Stomach (tissue), 4 donors: ENCODE measurements around the gene CLEC10A.
"Not testable (repeated sequence)": the region's sequence is repeated elsewhere in the genome, so short reads cannot be mapped to it uniquely, and the experiment has no call there.

Experiments used
- POLR2A ChIP-seq, 4 donors: fragments of 450-650 bp; IDR thresholded peaks; one replicate each; pipeline ENCODE4 v1.6.1; 2016; ENCODE audit warnings: antibody characterized with exemption in 4 of 4, control low read depth in 2 of 4, mild to moderate bottlenecking in 1 of 4, moderate library complexity in 1 of 4
- POLR2AphosphoS5 ChIP-seq, 3 donors: sonication (generic); formaldehyde crosslinking; IDR thresholded peaks; one replicate each; pipeline ENCODE4 v1.6.1; 2016; ENCODE audit warnings: antibody characterized with exemption in 3 of 3
- TF ChIP-seq, protein P1 (sequence below), 7 experiments: fragments of 450-650 bp in 4 of 7; fragments of 200-600 bp in 3 of 7; sonication (generic) in 3 of 7; IDR thresholded peaks; one replicate each; pipeline ENCODE4 v1.5.1; 2016 to 2019; ENCODE audit warnings: antibody characterized with exemption in 7 of 7, control low read depth in 2 of 7, mild to moderate bottlenecking in 1 of 7

DNA sequence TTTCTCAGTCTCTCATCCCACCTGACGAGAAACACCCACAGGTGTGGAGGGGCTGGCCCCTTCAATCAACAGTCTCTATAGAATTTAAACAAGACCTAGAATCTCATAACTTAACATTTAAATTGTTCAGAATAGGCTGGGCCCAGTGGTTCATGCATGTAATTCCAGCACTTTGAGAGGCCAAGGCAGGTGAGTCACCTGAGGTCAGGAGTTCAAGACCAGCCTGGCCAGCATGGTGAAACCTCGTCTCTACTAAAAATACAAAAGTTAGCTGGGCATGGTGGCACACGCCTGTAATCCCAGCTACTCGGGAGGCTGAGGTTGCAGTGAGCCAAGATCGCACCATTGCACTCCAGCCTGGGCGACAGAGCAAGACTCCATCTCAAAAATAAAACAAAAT is 9.5 kb upstream of the CLEC10A start:
- not testable (repeated sequence) for TF ChIP-seq POLR2A, POLR2AphosphoS5 (IDR thresholded peaks at IDR 0.05)
- TF ChIP-seq, protein P1, sequence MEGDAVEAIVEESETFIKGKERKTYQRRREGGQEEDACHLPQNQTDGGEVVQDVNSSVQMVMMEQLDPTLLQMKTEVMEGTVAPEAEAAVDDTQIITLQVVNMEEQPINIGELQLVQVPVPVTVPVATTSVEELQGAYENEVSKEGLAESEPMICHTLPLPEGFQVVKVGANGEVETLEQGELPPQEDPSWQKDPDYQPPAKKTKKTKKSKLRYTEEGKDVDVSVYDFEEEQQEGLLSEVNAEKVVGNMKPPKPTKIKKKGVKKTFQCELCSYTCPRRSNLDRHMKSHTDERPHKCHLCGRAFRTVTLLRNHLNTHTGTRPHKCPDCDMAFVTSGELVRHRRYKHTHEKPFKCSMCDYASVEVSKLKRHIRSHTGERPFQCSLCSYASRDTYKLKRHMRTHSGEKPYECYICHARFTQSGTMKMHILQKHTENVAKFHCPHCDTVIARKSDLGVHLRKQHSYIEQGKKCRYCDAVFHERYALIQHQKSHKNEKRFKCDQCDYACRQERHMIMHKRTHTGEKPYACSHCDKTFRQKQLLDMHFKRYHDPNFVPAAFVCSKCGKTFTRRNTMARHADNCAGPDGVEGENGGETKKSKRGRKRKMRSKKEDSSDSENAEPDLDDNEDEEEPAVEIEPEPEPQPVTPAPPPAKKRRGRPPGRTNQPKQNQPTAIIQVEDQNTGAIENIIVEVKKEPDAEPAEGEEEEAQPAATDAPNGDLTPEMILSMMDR (IDR thresholded peaks at IDR 0.05): not testable (repeated sequence)
